Left ventricle myocardium superior (tissue), 1 donor: ENCODE data around the gene OSBPL1A. TPM values are rescaled to one million over a fixed set of nuclear protein-coding genes. Genes with fewer than 3 reads are reported as not detected.

Source experiments
- ATAC-seq: fragments of 200-7000 bp; cut with Tn5 transposase; one replicate; pipeline ENCODE4 v1.9.1; 2020; ENCODE audit warnings: mild to moderate bottlenecking, moderate library complexity
- DNase-seq: peaks from one replicate; pipeline ENCODE4 v3.0.0-alpha.2; 2020
- intact Hi-C: fragments of 100-400 bp; cut with micrococcal nuclease; formaldehyde crosslinking; loops from one replicate; pipeline ENCODE4 v1.11.0; 2022
- total RNA-seq: library from RNA; stranded (reverse); fragmentation: NEBNext Ultra II Directional; extraction: Animal tissue kit (Norgen Biotek cat#: 25700); gene quantifications from one replicate; pipeline ENCODE4 v1.2.1, GENCODE V29; 2021
- donor health status: DM: no; HTN: yes; CAD: no; lungs with severe emphysema.

The OSBPL1A gene
- total RNA-seq, 1 donor from 2014 or later = 95.2 TPM

- intact Hi-C loops = no loop called here
- DNase-seq (no peak), ATAC-seq (peak; percentile 82)
Measured at GRCh38 chr18:24200494-24201290, 196.9 kb downstream of the OSBPL1A start.

GRCh38 chr18:24199372-24199962, 198.2 kb downstream of the OSBPL1A start:
- peak; percentile 74 for ATAC-seq
- DNase-seq = no peak
- intact Hi-C loops = no loop called here

GRCh38 chr18:24198461-24198860, 199.2 kb downstream of the OSBPL1A start:
- no peak for ATAC-seq
- intact Hi-C loops = no loop called here
- DNase-seq = no peak

GRCh38 chr18:24197412-24197811, 200.2 kb downstream of the OSBPL1A start:
- ATAC-seq (no peak), DNase-seq (no peak)
- intact Hi-C loops = no loop called here

GRCh38 chr18:24196764-24197163, 200.9 kb downstream of the OSBPL1A start:
- ATAC-seq = no peak
- DNase-seq = no peak
- intact Hi-C loops = no loop called here

GRCh38 chr18:24195296-24196053, 202.1 kb downstream of the OSBPL1A start:
- intact Hi-C loops = no loop called here
- no peak for DNase-seq
- no peak for ATAC-seq

- DNase-seq = no peak
- ATAC-seq = no peak
- intact Hi-C loops = no loop called here
Measured at GRCh38 chr18:24190590-24190989, 207.0 kb downstream of the OSBPL1A start.

- ATAC-seq (no peak), DNase-seq (no peak)
- intact Hi-C loops = no loop called here
Measured at GRCh38 chr18:24189664-24190346, 207.8 kb downstream of the OSBPL1A start.

- intact Hi-C loops = no loop called here
- ATAC-seq = peak; percentile 58
- no peak for DNase-seq
Measured at GRCh38 chr18:24189007-24189528, 208.6 kb downstream of the OSBPL1A start.

- peak; percentile 24 for ATAC-seq
- intact Hi-C loops = no loop called here
Measured at GRCh38 chr18:24188120-24188519, 209.5 kb downstream of the OSBPL1A start.

GRCh38 chr18:24187689-24188088, 209.9 kb downstream of the OSBPL1A start:
- DNase-seq (no peak), ATAC-seq (peak; percentile 39)
- intact Hi-C loops = no loop called here

More at GRCh38 chr18:24188120-24188519, 209.5 kb downstream of the OSBPL1A start:
- no peak for DNase-seq

GRCh38 chr18:24187049-24187448, 210.6 kb downstream of the OSBPL1A start:
- DNase-seq = no peak
- intact Hi-C loops = no loop called here
- ATAC-seq = no peak

- DNase-seq = no peak
- ATAC-seq = no peak
- intact Hi-C loops = no loop called here
Measured at GRCh38 chr18:24185805-24186204, 211.8 kb downstream of the OSBPL1A start.

GRCh38 chr18:24181806-24182205, 215.8 kb downstream of the OSBPL1A start:
- intact Hi-C loops = no loop called here
- ATAC-seq (no peak), DNase-seq (no peak)

GRCh38 chr18:24180048-24180447, 217.6 kb downstream of the OSBPL1A start:
- ATAC-seq = no peak
- no peak for DNase-seq
- intact Hi-C loops = no loop called here

- no peak for DNase-seq
- intact Hi-C loops = loop anchor here (5.0 kb wide), 1 partner anchor 90 kb away; no protein-coding TSS in a partner anchor
- ATAC-seq = no peak
Measured at GRCh38 chr18:24177499-24178133, 220.0 kb downstream of the OSBPL1A start.

GRCh38 chr18:24176727-24177416, 220.8 kb downstream of the OSBPL1A start:
- peak; percentile 84 for ATAC-seq
- intact Hi-C loops = loop anchor here (5.0 kb wide), 1 partner anchor 90 kb away; no protein-coding TSS in a partner anchor
- DNase-seq = peak; percentile 58

- DNase-seq (no peak), ATAC-seq (no peak)
- intact Hi-C loops = no loop called here
Measured at GRCh38 chr18:24173997-24174396, 223.6 kb downstream of the OSBPL1A start.
